Activated naive CD4-positive, alpha-beta T cell treated with anti-CD3 and anti-CD28 coated beads for 36 hours (primary cell): Measurements from ENCODE around the gene ALOX15. TPM values are rescaled to one million over a fixed set of nuclear protein-coding genes. Genes with fewer than 3 reads are reported as not detected.
"Not testable (repeated sequence)": the region's sequence is repeated elsewhere in the genome, so short reads cannot be mapped to it uniquely, and the experiment has no call there.

Experiments
- CTCF ChIA-PET: fragments of 350-600 bp; sonication (Branson Sonifier 250); formaldehyde crosslinking; loops from one replicate; lab custom pipeline; 2021; ENCODE audit warnings: antibody characterized with exemption; lab: Charles Lee
- DNase-seq: peaks from one replicate; pipeline ENCODE4 v3.0.0-alpha.2; 2020
- H3K27ac Mint-ChIP-seq: one replicate; pipeline ENCODE4 v1.8.0; 2021; ENCODE audit warnings: mild to moderate bottlenecking, mixed read lengths
- H3K27me3 Mint-ChIP-seq: one replicate; pipeline ENCODE4 v1.8.0; 2021; ENCODE audit warnings: low read depth, mixed read lengths
- H3K36me3 Mint-ChIP-seq: one replicate; pipeline ENCODE4 v1.8.0; 2021; ENCODE audit warnings: low read depth, mixed read lengths
- H3K4me1 Mint-ChIP-seq: one replicate; pipeline ENCODE4 v1.8.0; 2021; ENCODE audit warnings: low read depth, mixed read lengths
- H3K4me3 Mint-ChIP-seq: one replicate; pipeline ENCODE4 v1.8.0; 2021; ENCODE audit warnings: mild to moderate bottlenecking, moderate library complexity, mixed read lengths
- H3K9me3 Mint-ChIP-seq: one replicate; pipeline ENCODE4 v1.8.0; 2021; ENCODE audit warnings: mixed read lengths
- intact Hi-C: fragments of 100-400 bp; cut with micrococcal nuclease; formaldehyde crosslinking; loops from one replicate; pipeline ENCODE4 v1.15.1; 2023
- total RNA-seq, 2 experiments: library from RNA; stranded (reverse); gene quantifications; one replicate each; pipeline ENCODE4 v1.2.3, GENCODE V29; 2021

ALOX15 gene
- total RNA-seq, 2 experiments from 2014 or later: not detected

DNA sequence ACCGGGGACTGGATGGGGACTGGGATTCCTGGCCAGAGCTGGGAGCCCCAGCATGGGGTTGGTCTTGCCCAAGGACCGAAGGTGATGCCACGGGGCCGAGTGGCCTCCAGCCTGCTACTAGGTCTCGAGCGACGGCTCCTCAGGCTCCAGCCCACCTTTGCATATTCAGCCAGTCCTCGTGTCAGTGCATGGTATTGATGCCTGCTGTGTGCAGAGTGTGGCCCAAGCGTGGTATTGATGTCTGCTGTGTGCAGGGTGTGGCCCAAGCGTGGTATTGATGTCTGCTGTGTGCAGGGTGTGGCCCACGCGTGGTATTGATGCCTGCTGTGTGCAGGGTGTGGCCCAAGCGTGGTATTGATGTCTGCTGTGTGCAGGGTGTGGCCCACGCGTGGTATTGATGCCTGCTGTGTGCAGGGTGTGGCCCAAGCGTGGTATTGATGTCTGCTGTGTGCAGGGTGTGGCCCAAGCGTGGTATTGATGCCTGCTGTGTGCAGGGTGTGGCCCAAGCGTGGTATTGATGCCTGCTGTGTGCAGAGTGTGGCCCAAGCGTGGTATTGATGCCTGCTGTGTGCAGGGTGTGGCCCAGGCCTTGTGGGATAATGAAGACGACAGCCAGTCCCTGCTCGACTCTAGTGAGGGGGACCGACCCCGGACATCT is 45.7 kb downstream of the ALOX15 start:
- H3K4me1 Mint-ChIP-seq, H3K36me3 Mint-ChIP-seq, H3K9me3 Mint-ChIP-seq, CTCF ChIA-PET, H3K4me3 Mint-ChIP-seq, DNase-seq, intact Hi-C loops, H3K27ac Mint-ChIP-seq, H3K27me3 Mint-ChIP-seq: not testable (repeated sequence)

GRCh38 chr17:4594931-4595684 is 46.4 kb downstream of the ALOX15 start:
- no peak overlapping the region for H3K4me3 Mint-ChIP-seq
- peaks cover 3% of the 10 kb centered on the region for H3K4me1 Mint-ChIP-seq
- intact Hi-C loops: no loop called here
- CTCF ChIA-PET: no interaction called here
- DNase-seq: peak; percentile 43
- no peaks in the 10 kb centered on the region for H3K36me3 Mint-ChIP-seq
- peaks cover 2% of the 10 kb centered on the region for H3K27me3 Mint-ChIP-seq
- H3K27ac Mint-ChIP-seq: no peak overlapping the region
- no peaks in the 10 kb centered on the region for H3K9me3 Mint-ChIP-seq

DNA sequence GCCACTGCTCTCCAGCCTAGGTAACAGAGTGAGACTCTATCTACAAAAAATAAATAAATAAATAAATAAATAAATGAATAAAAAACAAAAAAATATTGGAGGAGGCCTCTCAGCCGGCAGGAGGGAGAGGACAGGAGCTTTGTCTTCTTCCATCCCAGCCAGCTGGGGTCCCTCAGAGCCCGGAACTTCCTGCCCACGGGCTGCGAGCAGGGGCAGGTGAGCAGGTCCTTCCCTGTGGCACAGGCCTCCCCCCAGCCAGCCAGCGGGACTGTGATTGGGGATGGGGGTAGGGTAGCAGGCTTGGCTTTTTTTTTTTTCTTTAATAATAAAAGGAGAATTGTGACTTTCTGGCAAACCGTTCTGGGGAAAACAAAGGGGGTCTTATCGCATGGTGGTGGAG is 47.1 kb downstream of the ALOX15 start:
- intact Hi-C loops: no loop called here
- Mint-ChIP-seq H3K27ac (no peak overlapping the region), H3K9me3 (no peaks in the 10 kb centered on the region), H3K4me3 (no peak overlapping the region), H3K27me3 (peaks cover 2% of the 10 kb centered on the region), H3K4me1 (peaks cover 3% of the 10 kb centered on the region), H3K36me3 (no peaks in the 10 kb centered on the region)
- CTCF ChIA-PET: no interaction called here
- DNase-seq: no peak

DNA sequence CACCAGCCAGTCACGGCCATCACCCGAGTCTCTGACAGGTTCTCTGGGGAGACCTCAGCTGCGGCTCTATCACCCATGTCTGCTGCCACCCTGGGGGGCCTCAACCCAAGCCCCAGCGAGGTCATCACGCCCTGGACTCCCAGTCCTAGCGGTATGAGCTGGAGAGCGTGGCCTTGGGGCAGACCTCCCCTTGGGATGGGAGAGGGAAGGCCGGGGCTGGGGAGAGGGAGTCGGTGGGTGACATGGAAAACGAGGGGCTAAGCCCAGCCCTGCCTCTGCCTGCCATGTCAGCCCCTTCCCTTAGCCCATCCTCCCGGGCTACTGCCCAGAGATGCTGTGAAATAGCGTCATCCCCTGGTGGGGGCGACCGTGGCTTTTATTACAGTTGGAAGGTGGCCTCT is 48.5 kb downstream of the ALOX15 start:
- H3K27me3 Mint-ChIP-seq: peaks cover 2% of the 10 kb centered on the region

DNA sequence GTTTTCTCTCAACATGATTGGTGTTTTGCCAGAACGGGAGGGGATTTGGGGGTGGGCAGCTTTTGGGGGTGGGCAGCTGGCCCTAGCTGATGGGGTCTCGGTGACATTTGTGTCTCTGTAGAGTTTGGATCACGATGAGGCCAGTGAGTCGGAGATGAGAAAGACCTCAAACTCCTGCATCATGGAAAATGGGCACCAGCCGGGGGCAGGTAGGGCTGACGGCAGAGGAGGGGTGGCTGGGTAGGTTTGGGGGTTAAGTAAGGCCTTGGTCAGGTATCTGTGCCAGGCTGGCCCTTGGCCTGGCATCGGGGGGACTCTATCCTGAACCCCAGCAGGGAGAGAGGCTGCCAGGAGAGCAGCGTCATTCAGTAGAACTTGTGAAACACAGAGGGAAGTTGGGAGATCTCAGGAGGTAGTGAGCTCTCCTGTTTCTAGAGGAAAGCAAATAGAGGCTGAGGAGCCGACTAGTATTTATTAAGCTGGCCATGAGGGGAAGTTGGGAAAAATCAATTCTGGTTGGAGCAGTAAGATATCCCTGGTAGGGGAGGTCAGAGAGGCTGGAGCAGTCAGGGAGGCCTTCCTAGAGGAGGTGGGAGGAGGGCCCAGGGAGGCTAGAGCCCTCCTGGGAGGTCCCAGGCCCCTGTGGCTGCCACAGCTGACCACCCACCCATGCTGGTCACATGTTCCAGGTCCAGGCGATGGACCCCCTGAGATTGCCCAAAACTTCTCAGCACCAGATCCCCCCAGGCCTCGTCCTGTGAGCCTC is 49.1 kb downstream of the ALOX15 start:
- Mint-ChIP-seq H3K36me3 (no peaks in the 10 kb centered on the region), H3K4me3 (no peak overlapping the region), H3K9me3 (no peaks in the 10 kb centered on the region), H3K27me3 (peaks cover 2% of the 10 kb centered on the region), H3K27ac (no peak overlapping the region), H3K4me1 (peaks cover 3% of the 10 kb centered on the region)
- CTCF ChIA-PET: interaction anchor here (0.6 to 1.2 kb wide), 2 partner anchors 26 to 464 kb away, joined by 3 read pairs; no protein-coding TSS in a partner anchor
- intact Hi-C loops: no loop called here
- no peak for DNase-seq

More for the DNA sequence above, 48.5 kb downstream of the ALOX15 start:
- CTCF ChIA-PET: interaction anchor here (0.6 to 1.2 kb wide), 2 partner anchors 26 to 464 kb away, joined by 3 read pairs; no protein-coding TSS in a partner anchor
- Mint-ChIP-seq H3K27ac (no peak overlapping the region), H3K4me3 (no peak overlapping the region), H3K4me1 (peaks cover 3% of the 10 kb centered on the region), H3K36me3 (no peaks in the 10 kb centered on the region), H3K9me3 (no peaks in the 10 kb centered on the region)
- no peak for DNase-seq
- intact Hi-C loops: no loop called here

GRCh38 chr17:4591529-4591928 is 49.9 kb downstream of the ALOX15 start:
- intact Hi-C loops: no loop called here
- Mint-ChIP-seq H3K4me1 (peaks cover 3% of the 10 kb centered on the region), H3K36me3 (no peaks in the 10 kb centered on the region), H3K9me3 (no peaks in the 10 kb centered on the region), H3K27ac (no peak overlapping the region), H3K27me3 (peaks cover 4% of the 10 kb centered on the region), H3K4me3 (no peak overlapping the region)
- DNase-seq: no peak
- CTCF ChIA-PET: no interaction called here

DNA sequence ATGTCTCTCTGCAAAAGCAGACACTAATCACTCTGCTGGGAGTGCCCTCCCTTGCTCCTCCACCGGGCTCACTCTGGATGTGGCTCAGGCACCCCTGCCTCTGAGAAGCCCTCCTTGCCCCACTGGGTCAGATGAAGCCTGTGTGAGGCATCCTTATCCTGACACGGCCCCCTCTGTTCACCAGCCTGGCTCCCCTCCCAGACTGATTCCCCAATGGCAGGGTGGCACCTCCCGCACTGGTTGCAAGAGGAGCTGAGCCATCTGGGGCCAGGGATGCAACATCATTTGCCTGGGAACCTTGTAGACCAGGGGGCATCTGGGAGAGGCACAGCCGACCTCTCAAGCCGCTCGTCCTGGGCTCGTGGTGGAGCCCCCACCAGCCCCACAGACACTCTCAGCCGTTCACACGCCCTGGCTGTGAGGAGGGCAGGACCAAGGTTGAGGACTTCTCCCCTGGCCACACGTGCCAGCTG is 50.5 kb downstream of the ALOX15 start:
- Mint-ChIP-seq H3K4me1 (peaks cover 3% of the 10 kb centered on the region), H3K27me3 (peaks cover 6% of the 10 kb centered on the region), H3K36me3 (no peaks in the 10 kb centered on the region), H3K4me3 (no peak overlapping the region), H3K27ac (no peak overlapping the region), H3K9me3 (no peaks in the 10 kb centered on the region)
- no peak for DNase-seq
- CTCF ChIA-PET: interaction anchor here (1.6 kb wide), 1 partner anchor 24 kb away, joined by 6 read pairs; no protein-coding TSS in a partner anchor
- intact Hi-C loops: no loop called here

GRCh38 chr17:4590042-4590441 is 51.4 kb downstream of the ALOX15 start:
- CTCF ChIA-PET: interaction anchor here (1.6 kb wide), 1 partner anchor 23 kb away, joined by 6 read pairs; no protein-coding TSS in a partner anchor
- H3K4me3 Mint-ChIP-seq, H3K9me3 Mint-ChIP-seq, H3K4me1 Mint-ChIP-seq, intact Hi-C loops, H3K27ac Mint-ChIP-seq, H3K36me3 Mint-ChIP-seq, DNase-seq: not testable (repeated sequence)
- peaks cover 13% of the 10 kb centered on the region for H3K27me3 Mint-ChIP-seq

DNA sequence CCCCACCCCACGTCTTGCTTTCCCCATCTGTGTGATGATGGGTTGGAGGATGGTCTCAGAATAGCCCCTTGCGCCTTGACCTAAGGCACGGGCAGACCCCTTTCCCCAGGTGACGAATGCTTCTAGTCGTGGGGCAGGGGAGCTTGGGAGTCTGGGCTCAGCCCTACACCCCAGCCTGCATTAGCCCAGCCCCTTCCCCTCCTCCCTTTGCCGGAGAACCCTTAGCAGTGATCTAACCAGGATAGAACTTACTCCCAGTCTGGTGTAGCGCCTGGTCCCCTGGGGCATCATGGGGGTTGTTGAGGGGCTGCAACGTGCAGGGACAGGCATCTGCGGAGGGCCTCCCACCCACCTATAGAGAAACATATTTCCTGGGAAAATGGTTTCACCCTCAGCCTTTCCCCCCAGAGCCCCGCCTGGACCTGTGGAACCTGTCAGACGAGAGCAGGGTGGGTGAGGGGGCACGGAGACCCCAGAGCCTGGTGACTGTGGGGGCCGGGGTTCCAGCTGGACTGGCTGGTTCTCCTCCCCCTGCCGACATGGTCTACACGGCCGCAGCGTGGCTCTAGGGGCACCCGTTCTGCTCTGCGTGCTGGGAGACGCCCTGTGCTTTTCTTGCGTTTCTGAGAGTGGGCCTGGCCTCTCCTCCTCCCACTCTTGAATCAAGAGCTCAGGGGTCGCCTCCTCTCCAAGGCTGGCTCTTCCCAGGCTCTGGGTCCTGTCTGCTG is 52.4 kb downstream of the ALOX15 start:
- Mint-ChIP-seq H3K27me3 (peaks cover 13% of the 10 kb centered on the region), H3K4me3 (no peak overlapping the region), H3K27ac (no peak overlapping the region), H3K9me3 (no peaks in the 10 kb centered on the region), H3K36me3 (no peaks in the 10 kb centered on the region), H3K4me1 (no peaks in the 10 kb centered on the region)
- CTCF ChIA-PET: interaction anchor here (0.9 to 1.6 kb wide), 2 partner anchors 22 kb away, joined by 4 to 6 read pairs; no protein-coding TSS in a partner anchor
- no peak for DNase-seq
- intact Hi-C loops: no loop called here

GRCh38 chr17:4588391-4588790 is 53.1 kb downstream of the ALOX15 start:
- peaks cover 3% of the 10 kb centered on the region for H3K4me1 Mint-ChIP-seq
- no peak overlapping the region for H3K27ac Mint-ChIP-seq
- no peak for DNase-seq
- H3K4me3 Mint-ChIP-seq: no peak overlapping the region
- no peaks in the 10 kb centered on the region for H3K36me3 Mint-ChIP-seq
- intact Hi-C loops: no loop called here
- CTCF ChIA-PET: interaction anchor here (0.8 to 0.9 kb wide), 2 partner anchors 21 to 759 kb away, joined by 3 to 4 read pairs; no protein-coding TSS in a partner anchor
- H3K9me3 Mint-ChIP-seq: no peaks in the 10 kb centered on the region
- peaks cover 19% of the 10 kb centered on the region for H3K27me3 Mint-ChIP-seq

GRCh38 chr17:4587803-4588202 is 53.7 kb downstream of the ALOX15 start:
- H3K4me3 Mint-ChIP-seq: no peak overlapping the region
- H3K27ac Mint-ChIP-seq: no peak overlapping the region
- DNase-seq: no peak
- H3K4me1 Mint-ChIP-seq: peaks cover 3% of the 10 kb centered on the region
- CTCF ChIA-PET: interaction anchor here (0.8 kb wide), 1 partner anchor 758 kb away, joined by 3 read pairs; no protein-coding TSS in a partner anchor
- no peaks in the 10 kb centered on the region for H3K9me3 Mint-ChIP-seq
- intact Hi-C loops: no loop called here
- H3K36me3 Mint-ChIP-seq: no peaks in the 10 kb centered on the region
- H3K27me3 Mint-ChIP-seq: peaks cover 25% of the 10 kb centered on the region
